Measurements from ENCODE around the gene MYOCOS.
A peak's percentile ranks its signal among the peaks of the same experiment; 100 is the strongest.
"Not testable (repeated sequence)": the region's sequence is repeated elsewhere in the genome, so short reads cannot be mapped to it uniquely, and the experiment has no call there.

The MYOCOS gene

GRCh38 chr1:171622152-171622462 lies at the start of gene MYOCOS:
Gene MYOCOS, plus strand, starts transcription at chr1:171622243. Its CDS starts 1,641 bp downstream, at chr1:171623884.
- no peak for DNase-seq

DNA sequence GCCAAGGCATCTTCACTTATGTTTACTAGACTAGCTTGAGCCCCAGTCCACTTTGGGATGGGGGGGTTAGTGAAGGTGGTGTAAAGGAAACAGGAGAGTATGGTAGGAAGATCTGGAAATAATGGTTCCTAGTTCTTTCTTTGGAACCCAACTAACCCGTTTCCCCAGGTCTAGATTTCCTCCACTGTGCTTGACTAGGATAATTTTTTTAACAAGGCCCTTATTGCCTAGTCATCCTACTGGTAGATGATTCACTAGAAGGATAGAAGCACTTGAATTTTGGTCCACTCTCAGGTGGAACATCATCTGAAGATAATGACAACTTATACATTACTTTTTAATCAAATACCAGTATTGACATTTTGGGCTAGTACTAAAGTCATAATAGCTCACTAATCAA lies 45.9 kb upstream of the MYOCOS start:
- no peak for DNase-seq

DNA sequence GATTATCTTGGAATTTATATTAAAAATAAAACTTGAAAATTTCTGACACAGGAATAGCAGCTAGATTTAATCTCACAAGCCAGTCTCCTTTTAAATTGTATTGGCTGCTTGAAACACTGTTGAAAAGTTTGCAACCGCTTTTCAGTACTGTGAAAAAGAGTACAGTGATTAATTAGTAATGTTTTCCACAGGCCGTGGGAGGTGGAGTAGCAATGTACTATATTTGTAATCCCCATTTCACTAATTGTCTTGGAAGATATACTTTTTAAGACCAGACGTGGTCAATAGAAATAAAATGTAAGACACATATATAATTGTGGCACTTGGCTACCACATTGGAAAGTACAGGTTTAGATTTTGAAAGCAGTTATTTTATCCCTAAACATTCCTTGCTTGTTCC lies 40.8 kb upstream of the MYOCOS start:
- DNase-seq, result no peak

DNA sequence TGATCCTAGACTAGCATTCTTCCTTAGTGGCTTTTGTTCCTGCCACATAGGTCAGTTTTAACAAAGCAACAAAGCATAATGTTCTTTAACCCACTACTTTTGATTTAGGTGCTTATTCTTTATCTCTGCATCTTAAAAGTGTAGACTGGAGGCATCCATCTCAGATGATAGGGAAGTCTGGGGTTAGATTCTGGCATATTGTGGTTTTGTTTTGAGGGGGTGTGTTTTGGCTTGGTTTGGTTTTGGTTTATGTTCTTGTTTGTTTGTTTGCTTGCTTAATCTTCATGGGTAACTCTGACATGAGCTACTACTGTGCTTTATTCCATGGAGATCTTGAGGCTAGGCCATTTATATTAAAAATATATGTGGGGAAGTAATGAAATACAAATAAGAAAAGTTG lies 40.3 kb upstream of the MYOCOS start:
- no peak for DNase-seq

GRCh38 chr1:171582589-171582988 lies 39.5 kb upstream of the MYOCOS start:
- no peak for DNase-seq

- DNase-seq, result no peak
Observed at GRCh38 chr1:171583591-171584201, 38.3 kb upstream of the MYOCOS start.

- no peak for DNase-seq
Observed at GRCh38 chr1:171585715-171586114, 36.3 kb upstream of the MYOCOS start.

- DNase-seq, result no peak
Observed at GRCh38 chr1:171588230-171588629, 33.8 kb upstream of the MYOCOS start.

DNA sequence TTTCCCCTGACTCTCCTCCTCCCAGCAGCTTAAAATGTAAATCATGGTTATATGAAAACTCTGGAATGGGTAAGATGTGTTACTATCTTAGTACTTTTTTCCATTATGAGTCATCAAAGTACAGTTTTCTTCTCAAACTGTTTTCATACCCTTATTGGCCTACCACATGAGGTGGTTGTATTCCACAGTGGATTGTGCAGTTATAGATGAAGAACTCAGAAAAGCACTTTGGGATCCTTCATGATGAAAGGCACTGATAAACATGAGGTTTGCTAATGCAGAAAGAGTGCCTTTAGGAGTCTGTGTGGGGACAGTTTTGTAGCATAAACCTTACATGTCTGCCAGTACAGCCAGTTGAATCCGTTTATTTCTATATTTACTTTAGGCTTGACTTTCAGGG lies 32.0 kb upstream of the MYOCOS start:
- no peak for DNase-seq

- DNase-seq, result no peak
Observed at GRCh38 chr1:171595324-171595723, 26.7 kb upstream of the MYOCOS start.

DNA sequence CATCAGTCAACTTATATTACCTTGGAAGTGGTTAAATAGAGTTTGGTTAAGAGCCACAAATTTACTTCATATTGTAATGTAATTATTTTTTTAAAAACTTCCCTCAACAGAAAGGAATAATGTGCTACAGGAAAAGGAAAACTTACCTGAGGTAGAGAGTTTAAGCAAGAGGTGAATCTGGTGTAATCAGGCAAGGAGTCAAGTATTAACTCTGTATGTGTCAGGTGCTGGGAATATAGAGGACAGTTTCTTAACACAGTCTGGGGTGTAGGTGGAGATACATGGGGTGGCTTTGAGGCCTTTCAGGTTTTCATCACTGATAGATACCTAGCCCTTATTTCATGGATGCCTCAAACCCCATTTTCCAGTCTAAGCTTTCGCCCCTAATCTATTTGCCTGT lies 25.9 kb upstream of the MYOCOS start:
- DNase-seq, result no peak

GRCh38 chr1:171596705-171597104 lies 25.3 kb upstream of the MYOCOS start:
- no peak for DNase-seq

DNA sequence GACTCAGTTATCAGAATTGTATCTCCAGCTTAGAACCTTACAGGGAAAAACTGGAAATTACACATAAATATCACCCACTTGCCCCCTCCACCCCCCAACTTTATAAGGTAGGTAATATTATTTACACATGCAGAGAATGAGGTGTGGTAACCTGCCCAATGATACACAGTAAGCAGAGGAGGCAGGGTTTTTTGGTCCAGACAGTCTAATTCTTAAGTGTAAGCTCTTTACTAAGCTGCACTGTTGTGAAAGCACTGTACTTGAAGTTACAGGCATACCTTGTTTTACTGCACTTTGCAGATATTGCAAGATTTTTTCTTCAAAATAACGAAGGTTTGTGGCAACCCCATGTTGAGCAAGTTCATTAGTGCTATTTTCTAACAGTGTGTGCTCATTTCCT lies 24.8 kb upstream of the MYOCOS start:
- DNase-seq, result no peak

DNA sequence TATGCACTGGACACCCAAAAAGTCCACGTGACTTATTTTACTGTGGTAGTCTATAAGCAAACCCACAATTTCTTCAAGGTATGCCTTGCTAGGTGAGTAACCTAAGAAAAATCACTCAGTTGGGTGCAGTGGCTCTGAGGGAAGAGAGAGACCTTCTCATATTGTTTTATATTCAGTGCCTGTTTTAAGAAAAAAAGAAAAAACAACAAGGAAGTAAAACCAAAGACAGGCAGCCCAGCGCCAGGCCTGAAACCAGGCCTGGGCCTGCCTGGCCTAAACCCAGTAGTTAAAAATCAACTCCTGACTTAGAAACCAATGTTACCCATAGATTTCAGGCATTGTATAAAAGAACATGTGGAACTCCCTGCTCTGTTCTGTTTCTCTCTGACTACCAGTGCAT lies 21.7 kb upstream of the MYOCOS start:
- not testable (repeated sequence) for DNase-seq

DNA sequence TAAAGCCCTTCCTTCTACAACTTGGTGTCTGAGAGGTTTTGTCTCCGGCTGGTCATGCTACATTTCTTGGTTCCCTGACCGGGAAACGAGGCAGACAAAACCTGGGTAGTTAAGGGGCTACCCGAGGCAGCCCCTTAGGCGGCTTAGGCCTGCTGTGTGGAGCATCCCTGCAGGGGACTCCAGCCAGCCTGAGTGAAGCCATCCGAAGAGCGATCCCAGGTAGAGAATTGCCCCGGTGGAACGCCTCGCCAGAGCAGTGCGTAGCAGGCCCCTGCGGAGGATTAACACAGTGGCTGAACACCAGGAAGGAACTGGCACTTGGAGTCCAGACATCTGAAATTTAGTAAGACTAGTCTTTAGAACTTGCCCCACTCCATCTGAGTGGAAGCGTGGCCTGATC lies 21.2 kb upstream of the MYOCOS start:
- DNase-seq, result no peak

DNA sequence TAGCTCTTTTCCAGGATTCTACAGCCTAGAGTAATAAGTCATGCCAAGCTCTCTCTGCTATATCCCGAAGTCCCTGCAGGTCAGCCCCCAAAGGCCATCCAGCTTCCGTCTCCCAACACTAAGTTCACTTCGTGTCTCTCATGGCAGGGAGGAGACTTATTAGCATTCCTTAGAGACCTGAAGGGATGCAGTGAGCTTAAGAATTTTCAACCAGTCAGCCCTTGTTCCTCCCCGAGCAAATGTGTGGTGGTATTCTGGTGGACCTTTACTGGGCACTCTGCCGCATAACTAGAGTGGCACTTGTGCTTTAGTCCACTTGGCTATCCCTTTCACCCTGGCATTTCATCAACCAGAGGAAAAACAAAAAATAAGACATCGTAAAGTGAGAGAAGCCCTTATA lies 19.0 kb upstream of the MYOCOS start:
- not testable (repeated sequence) for DNase-seq

DNA sequence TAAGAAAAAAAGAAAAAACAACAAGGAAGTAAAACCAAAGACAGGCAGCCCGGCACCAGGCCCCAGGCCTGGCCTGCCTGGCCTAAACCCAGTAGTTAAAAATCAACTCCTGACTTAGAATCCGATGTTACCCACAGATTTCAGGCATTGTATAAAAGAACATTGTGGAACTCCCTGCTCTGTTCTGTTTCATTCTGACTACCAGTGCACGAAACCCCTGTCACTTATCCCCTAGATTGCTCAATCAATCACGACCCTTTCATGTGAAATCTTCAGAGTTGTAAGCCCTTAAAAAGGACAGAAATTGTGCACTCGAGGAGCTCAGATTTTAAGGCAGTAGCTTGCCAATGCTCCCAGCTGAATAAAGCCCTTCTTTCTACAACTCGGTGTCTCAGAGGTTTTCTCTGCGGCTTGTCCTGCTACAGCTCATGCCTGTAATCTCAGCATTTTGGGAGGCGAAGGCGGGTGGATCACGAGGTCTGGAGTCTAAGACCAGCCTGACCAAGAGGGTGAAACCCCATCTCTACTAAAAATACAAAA lies 15.6 kb upstream of the MYOCOS start:
- no peak for DNase-seq

DNA sequence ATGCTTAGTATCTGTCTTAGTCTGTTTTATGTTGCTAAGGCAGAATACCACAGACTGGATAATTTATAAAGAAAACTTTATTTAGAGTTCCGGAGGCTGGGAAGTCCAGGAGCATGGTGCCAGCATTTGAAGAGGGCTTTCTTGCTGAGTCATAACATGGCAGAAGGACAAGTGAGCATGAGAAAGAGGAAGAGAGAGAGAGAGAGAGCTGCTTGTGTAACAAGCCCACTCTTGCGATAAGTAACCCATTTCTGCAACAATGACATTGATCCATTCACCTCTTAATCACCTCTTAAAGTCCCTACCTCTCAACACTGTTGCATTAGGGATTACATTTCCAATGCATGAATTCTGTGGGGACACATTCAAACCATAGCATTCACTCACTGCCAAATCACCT lies 11.7 kb upstream of the MYOCOS start:
- peak; percentile 58 for DNase-seq

GRCh38 chr1:171611306-171611705 lies 10.7 kb upstream of the MYOCOS start:
- DNase-seq, result no peak

DNA sequence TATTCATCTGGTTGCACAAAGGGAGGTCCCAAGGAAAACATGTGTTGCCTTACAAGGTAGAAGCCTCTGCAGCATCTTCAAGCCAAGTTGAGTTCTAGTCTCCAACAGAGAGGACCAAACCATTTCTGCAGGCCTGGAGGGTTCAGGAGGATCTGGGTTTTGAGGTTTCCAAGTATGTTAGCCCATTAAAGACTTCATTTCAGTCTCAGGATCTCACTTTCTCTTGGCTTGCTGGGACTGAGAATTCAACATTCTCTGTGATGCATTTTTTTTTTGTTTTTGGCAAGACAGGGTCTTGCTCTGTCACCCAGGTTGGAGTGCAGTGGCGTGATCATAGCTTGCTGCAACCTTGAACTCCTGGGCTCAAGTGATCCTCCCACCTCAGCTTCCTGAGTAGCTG lies 8.8 kb upstream of the MYOCOS start:
- no peak for DNase-seq

- not testable (repeated sequence) for DNase-seq
Observed at GRCh38 chr1:171615122-171615906, 6.7 kb upstream of the MYOCOS start.

DNA sequence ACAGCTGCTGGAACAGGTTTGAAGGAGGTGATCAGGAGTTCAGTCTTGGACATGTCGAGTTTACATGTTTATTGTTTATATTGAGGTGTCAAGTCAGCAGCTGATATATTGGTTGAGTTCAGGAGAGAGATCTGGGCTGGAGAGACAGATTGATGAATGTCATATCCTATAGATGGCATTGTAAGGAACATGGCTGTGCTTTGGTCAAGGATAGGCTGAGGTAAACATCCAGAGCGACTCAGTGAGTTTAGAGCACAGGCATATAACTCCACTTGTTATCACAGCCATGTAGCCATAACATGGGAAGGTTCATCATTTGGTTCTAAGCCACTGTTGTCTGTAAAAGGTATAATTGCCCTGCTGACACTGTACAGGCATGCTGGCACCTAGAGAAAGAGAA lies 5.5 kb upstream of the MYOCOS start:
- no peak for DNase-seq

DNA sequence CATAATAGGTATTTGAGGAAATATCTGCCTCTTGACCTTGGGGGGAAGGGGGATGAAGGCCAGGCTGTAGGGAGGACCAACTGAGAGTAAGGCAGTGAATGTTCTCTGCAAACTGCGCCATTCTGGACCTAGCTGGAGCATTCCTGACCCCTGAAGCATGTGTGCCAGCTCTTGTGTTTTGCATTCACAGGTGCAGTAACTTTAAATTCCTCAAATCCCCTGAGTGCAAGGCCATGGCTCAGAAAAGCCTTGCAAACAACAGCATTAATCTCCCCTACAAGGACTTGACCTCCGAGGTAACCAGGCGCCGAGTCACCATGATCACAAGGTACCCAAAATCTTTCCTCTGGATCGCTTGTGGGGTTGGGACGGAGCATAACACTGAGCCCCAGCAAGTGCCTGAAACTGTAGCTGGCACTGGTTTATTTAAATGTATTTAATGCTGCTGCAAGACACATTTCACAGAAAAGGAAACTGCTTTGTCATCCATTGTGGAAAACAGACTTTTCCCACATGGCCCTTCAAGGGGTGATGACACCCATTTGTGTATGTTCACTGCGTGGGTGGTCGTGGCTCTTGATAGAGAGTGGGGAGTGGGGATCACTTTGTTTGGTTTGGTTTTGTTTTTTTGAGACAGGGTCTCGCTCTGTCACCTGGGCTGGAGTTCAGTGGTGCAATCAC lies 1.7 kb downstream of the MYOCOS start:
- no peak for DNase-seq

DNA sequence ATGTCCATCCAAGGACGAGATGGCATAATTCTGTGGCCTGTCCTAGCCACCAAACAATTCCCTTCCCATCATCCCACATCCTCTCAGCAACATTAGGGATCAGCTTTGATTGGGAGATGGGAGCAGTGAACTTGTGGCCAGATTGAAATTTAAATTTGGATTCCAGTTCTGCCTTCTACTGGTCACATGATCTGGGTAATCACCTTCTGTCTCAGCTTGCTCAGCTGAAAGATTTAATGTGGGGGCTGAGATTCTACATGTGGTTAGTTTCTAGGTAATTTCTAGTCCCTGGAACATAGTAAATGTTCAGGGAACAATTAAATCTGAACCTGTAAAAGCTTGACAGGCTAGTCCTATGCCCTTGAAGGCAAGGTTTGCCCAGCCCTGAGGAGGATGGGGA lies 3.2 kb downstream of the MYOCOS start:
- no peak for DNase-seq

Data from DMS79 treated with DMSO at 0.1 percent for 48 hours (cell line).